G401.6 (cell line): ENCODE data around the gene FOXD4L1.
"Not testable (repeated sequence)": the region's sequence is repeated elsewhere in the genome, so short reads cannot be mapped to it uniquely, and the experiment has no call there.

Experiments used
- FAIRE-seq: peaks from 2 replicates; lab custom pipeline; 2012; peaks lifted over from hg19 to GRCh38; lab: Jason Lieb, UNC

Gene FOXD4L1

GRCh38 chr2:113524986-113525385, 26.5 kb downstream of the FOXD4L1 start:
- not testable (repeated sequence) for FAIRE-seq

GRCh38 chr2:113527350-113528045, 29.0 kb downstream of the FOXD4L1 start:
- FAIRE-seq = not testable (repeated sequence)

- FAIRE-seq = not testable (repeated sequence)
Measured at GRCh38 chr2:113528126-113528525, 29.7 kb downstream of the FOXD4L1 start.

- FAIRE-seq = not testable (repeated sequence)
Measured at GRCh38 chr2:113528904-113529303, 30.4 kb downstream of the FOXD4L1 start.

- FAIRE-seq = not testable (repeated sequence)
Measured at GRCh38 chr2:113532991-113533390, 34.5 kb downstream of the FOXD4L1 start.

- not testable (repeated sequence) for FAIRE-seq
Measured at GRCh38 chr2:113536573-113536972, 38.1 kb downstream of the FOXD4L1 start.

- FAIRE-seq = not testable (repeated sequence)
Measured at GRCh38 chr2:113540834-113541203, 42.4 kb downstream of the FOXD4L1 start.

GRCh38 chr2:113541204-113541975, 42.9 kb downstream of the FOXD4L1 start:
- FAIRE-seq = not testable (repeated sequence)

- not testable (repeated sequence) for FAIRE-seq
Measured at GRCh38 chr2:113541976-113542485, 43.6 kb downstream of the FOXD4L1 start.

GRCh38 chr2:113542529-113542928, 44.1 kb downstream of the FOXD4L1 start:
- FAIRE-seq = not testable (repeated sequence)
